HL-60 (cell line): ENCODE results near the gene C4orf17.

Experiments
- GABPA ChIP-seq: IDR thresholded peaks from 2 replicates; pipeline ENCODE4 v1.6.1; 2012; ENCODE audit warnings: low read depth
- POLR2AphosphoS5 ChIP-seq: IDR thresholded peaks from 2 replicates; pipeline ENCODE4 v1.6.1; 2012; ENCODE audit warnings: low read depth
- REST ChIP-seq: IDR thresholded peaks from 2 replicates; pipeline ENCODE4 v1.6.1; 2012; ENCODE audit warnings: low read depth; ENCODE audit not compliant: insufficient replicate concordance
- SPI1 ChIP-seq: IDR thresholded peaks from 2 replicates; pipeline ENCODE4 v1.6.1; 2012; ENCODE audit warnings: low read depth, mild to moderate bottlenecking, borderline replicate concordance
- TF ChIP-seq, protein P1 (sequence below): IDR thresholded peaks from one replicate; pipeline ENCODE4 v1.5.1; 2011; ENCODE audit warnings: low read length, control low read depth, inconsistent platforms; ENCODE audit not compliant: insufficient read depth

DNA sequence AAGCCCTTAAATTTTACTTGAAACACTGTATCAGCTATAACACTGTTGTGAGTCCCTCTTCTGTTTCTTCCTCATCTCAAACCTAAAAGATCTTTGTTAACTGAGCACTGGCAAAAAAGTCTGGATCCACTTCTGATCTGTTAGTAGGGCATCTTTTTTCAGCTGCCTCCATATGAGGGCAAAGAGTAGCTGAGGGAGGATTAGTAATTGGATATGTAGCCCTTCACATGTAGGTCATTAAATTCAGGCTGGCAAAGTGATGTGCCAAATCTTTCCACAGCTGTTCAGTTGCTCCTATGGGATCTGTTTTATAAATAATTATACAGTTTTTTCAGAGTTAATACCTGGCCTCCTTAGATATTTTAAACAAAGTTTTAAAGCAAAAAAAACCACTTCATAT lies 54.1 kb downstream of the C4orf17 start:
- TF ChIP-seq, protein P1, sequence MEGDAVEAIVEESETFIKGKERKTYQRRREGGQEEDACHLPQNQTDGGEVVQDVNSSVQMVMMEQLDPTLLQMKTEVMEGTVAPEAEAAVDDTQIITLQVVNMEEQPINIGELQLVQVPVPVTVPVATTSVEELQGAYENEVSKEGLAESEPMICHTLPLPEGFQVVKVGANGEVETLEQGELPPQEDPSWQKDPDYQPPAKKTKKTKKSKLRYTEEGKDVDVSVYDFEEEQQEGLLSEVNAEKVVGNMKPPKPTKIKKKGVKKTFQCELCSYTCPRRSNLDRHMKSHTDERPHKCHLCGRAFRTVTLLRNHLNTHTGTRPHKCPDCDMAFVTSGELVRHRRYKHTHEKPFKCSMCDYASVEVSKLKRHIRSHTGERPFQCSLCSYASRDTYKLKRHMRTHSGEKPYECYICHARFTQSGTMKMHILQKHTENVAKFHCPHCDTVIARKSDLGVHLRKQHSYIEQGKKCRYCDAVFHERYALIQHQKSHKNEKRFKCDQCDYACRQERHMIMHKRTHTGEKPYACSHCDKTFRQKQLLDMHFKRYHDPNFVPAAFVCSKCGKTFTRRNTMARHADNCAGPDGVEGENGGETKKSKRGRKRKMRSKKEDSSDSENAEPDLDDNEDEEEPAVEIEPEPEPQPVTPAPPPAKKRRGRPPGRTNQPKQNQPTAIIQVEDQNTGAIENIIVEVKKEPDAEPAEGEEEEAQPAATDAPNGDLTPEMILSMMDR = no peak
- TF ChIP-seq POLR2AphosphoS5 (no peak), REST (no peak), GABPA (no peak), SPI1 (no peak)
